Vagina (tissue), 2 donors: ENCODE measurements around the gene COPS9. TPM values are rescaled to one million over a fixed set of nuclear protein-coding genes. Genes with fewer than 3 reads are reported as not detected.

Experiments
- DNase-seq, 2 donors: peaks; one replicate each; pipeline ENCODE4 v3.0.0-alpha.2; 2017; ENCODE audit errors: extremely low spot score in 2 of 2
- H3K27ac ChIP-seq: fragments of 200-600 bp; sonication (generic); one replicate; pipeline ENCODE4 v1.5.1; 2019
- H3K27me3 ChIP-seq: fragments of 200-600 bp; sonication (generic); one replicate; pipeline ENCODE4 v1.5.1; 2019
- H3K36me3 ChIP-seq, 2 donors: fragments of 200-600 bp; sonication (generic); one replicate each; pipeline ENCODE4 v1.5.1; 2017 to 2019
- H3K4me1 ChIP-seq: fragments of 200-600 bp; sonication (generic); one replicate; pipeline ENCODE4 v1.5.1; 2019
- H3K4me3 ChIP-seq, 2 donors: fragments of 200-600 bp; sonication (generic); 1 replicate in 1 of 2; 2 replicates in 1 of 2; pipeline ENCODE4 v1.5.1; 2016 to 2019
- H3K9me3 ChIP-seq: fragments of 200-600 bp; sonication (generic); one replicate; pipeline ENCODE4 v1.5.1; 2019
- POLR2A ChIP-seq, 2 donors: fragments of 450-650 bp; IDR thresholded peaks; one replicate each; pipeline ENCODE4 v1.6.1; 2017; ENCODE audit warnings: antibody characterized with exemption in 2 of 2, mild to moderate bottlenecking in 2 of 2, moderate library complexity in 2 of 2
- POLR2AphosphoS5 ChIP-seq, 2 donors: sonication (generic); formaldehyde crosslinking; IDR thresholded peaks; one replicate each; pipeline ENCODE4 v1.9.0; 2017; ENCODE audit warnings: antibody characterized with exemption in 2 of 2, mild to moderate bottlenecking in 2 of 2, low read depth in 1 of 2; ENCODE audit not compliant: insufficient read depth in 1 of 2
- intact Hi-C: fragments of 100-400 bp; cut with DNase I; formaldehyde crosslinking; loops from one replicate; pipeline ENCODE4 v1.15.1; 2023
- total RNA-seq: library from RNA; depleted of rRNA; stranded (reverse); fragments of >200 nt; gene quantifications from one replicate; pipeline ENCODE4 v1.2.3, GENCODE V29; 2016
- TF ChIP-seq, protein P1 (sequence below), 3 experiments: fragments of 450-650 bp in 2 of 3; fragments of 200-600 bp in 1 of 3; sonication (generic) in 1 of 3; IDR thresholded peaks; one replicate each; pipeline ENCODE4 v1.5.1; 2017 to 2019; ENCODE audit warnings: antibody characterized with exemption in 3 of 3, mild to moderate bottlenecking in 2 of 3, moderate library complexity in 2 of 3

Gene COPS9
- total RNA-seq, 1 donor from 2014 or later, result 170 TPM

DNA sequence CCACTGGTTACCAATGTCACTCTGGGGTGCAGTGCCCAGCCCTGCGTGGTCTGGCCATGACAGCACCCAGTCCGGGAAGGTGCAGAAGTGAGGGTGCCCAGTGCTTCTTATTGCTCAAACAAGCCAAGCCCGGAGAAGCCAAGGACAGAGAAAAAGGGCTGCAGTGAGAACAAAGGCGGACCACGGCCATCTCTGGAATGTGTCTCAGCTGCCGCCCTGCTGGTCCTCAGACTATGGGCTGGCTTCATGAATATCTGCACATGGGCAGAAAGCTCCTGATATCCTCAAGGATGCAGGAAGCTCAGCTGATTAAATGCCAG lies 28.7 kb downstream of the COPS9 start:
- no peaks in the 10 kb centered on the region for H3K27me3 ChIP-seq

DNA sequence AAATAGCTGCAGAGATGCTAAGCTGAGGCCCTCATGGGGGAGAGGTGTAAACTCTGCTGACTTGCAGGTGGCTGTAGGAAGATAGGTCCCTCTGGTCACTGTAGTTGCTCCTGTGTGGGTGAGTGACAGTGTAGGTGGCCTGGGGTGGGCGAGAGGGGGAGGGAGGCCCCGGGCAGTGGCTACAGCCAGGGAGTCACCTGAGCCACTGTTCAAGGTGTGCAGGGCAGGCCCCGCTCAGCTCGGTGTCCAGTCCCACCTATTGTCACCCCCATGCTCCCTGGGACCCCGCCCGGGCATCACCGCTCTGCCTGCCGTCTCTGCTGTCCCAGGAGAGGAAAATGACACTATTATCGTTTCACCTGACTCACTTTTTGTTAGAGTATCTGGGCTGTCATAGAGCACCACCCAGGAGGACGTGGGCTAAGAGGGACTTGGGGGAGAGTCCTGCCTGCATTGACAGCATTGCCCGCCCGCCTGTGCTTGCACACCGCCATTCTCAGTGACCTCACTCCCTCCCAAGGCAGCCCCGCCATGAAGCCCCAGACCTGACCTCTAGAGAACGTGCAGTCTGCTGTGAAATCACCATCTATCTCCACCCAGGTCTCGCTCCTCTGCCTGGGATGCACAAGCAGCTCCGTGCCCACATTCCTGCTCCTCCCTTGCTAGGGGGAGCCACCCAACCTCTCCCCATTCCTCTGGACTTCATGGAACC lies 29.2 kb downstream of the COPS9 start:
- Histone ChIP-seq H3K27ac (no peak overlapping the region), H3K4me3 (no peak overlapping the region), H3K27me3 (no peaks in the 10 kb centered on the region), H3K4me1 (no peaks in the 10 kb centered on the region), H3K36me3 (no peaks in the 10 kb centered on the region), H3K9me3 (no peaks in the 10 kb centered on the region)
- TF ChIP-seq POLR2AphosphoS5 (IDR thresholded peaks at IDR 0.05; ENCODE audit: insufficient read depth in 1 of 2, low read depth in 1 of 2) (no peak), POLR2A (IDR thresholded peaks at IDR 0.05) (no peak)
- TF ChIP-seq, protein P1, sequence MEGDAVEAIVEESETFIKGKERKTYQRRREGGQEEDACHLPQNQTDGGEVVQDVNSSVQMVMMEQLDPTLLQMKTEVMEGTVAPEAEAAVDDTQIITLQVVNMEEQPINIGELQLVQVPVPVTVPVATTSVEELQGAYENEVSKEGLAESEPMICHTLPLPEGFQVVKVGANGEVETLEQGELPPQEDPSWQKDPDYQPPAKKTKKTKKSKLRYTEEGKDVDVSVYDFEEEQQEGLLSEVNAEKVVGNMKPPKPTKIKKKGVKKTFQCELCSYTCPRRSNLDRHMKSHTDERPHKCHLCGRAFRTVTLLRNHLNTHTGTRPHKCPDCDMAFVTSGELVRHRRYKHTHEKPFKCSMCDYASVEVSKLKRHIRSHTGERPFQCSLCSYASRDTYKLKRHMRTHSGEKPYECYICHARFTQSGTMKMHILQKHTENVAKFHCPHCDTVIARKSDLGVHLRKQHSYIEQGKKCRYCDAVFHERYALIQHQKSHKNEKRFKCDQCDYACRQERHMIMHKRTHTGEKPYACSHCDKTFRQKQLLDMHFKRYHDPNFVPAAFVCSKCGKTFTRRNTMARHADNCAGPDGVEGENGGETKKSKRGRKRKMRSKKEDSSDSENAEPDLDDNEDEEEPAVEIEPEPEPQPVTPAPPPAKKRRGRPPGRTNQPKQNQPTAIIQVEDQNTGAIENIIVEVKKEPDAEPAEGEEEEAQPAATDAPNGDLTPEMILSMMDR (IDR thresholded peaks at IDR 0.05), result no peak
- intact Hi-C loops, result no loop called here
- DNase-seq, result no peak

More for the DNA sequence above, 28.7 kb downstream of the COPS9 start:
- TF ChIP-seq POLR2AphosphoS5 (IDR thresholded peaks at IDR 0.05; ENCODE audit: insufficient read depth in 1 of 2, low read depth in 1 of 2) (no peak), POLR2A (IDR thresholded peaks at IDR 0.05) (no peak)
- TF ChIP-seq, protein P1 (IDR thresholded peaks at IDR 0.05), result no peak
- H3K9me3 ChIP-seq, result no peaks in the 10 kb centered on the region
- no peak for DNase-seq
- no peak overlapping the region for H3K4me3 ChIP-seq
- no peaks in the 10 kb centered on the region for H3K4me1 ChIP-seq
- no peaks in the 10 kb centered on the region for H3K36me3 ChIP-seq
- H3K27ac ChIP-seq, result no peak overlapping the region
- intact Hi-C loops, result no loop called here

DNA sequence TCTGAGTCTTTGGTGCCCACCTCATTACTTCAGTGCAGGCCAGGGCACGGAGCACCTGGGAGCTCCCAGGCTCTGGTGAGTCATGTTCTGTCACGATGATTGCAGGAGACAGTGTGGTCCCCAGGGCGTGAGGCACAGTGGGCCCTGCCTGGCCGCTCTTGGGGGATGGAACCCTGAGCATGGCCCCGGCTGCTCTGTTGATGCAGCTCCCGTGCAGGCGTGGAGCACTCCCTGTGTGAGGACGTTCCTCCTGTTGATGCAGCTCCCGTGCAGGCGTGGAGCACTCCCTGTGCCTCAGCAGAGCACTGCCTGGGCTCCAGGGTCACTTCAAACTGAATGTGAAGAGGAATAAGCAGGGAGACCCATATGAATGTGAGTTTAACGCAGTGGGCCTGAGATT lies 30.1 kb downstream of the COPS9 start:
- Histone ChIP-seq H3K9me3 (no peaks in the 10 kb centered on the region), H3K4me3 (no peak overlapping the region), H3K4me1 (no peaks in the 10 kb centered on the region), H3K27me3 (no peaks in the 10 kb centered on the region), H3K27ac (no peak overlapping the region), H3K36me3 (no peaks in the 10 kb centered on the region)
- DNase-seq, result no peak
- TF ChIP-seq, protein P1 (IDR thresholded peaks at IDR 0.05), result no peak
- TF ChIP-seq POLR2AphosphoS5 (IDR thresholded peaks at IDR 0.05; ENCODE audit: insufficient read depth in 1 of 2, low read depth in 1 of 2) (no peak), POLR2A (IDR thresholded peaks at IDR 0.05) (no peak)
- intact Hi-C loops, result no loop called here

GRCh38 chr2:240103136-240103535 lies 33.0 kb downstream of the COPS9 start:
- intact Hi-C loops, result no loop called here
- Histone ChIP-seq H3K27ac (no peak overlapping the region), H3K4me1 (no peaks in the 10 kb centered on the region), H3K36me3 (no peaks in the 10 kb centered on the region), H3K4me3 (no peak overlapping the region), H3K27me3 (no peaks in the 10 kb centered on the region), H3K9me3 (no peaks in the 10 kb centered on the region)
- TF ChIP-seq, protein P1 (IDR thresholded peaks at IDR 0.05), result no peak
- no peak for TF ChIP-seq POLR2AphosphoS5 (IDR thresholded peaks at IDR 0.05; ENCODE audit: insufficient read depth in 1 of 2, low read depth in 1 of 2)
- no peak for DNase-seq

- Histone ChIP-seq H3K27ac (no peak overlapping the region), H3K9me3 (no peaks in the 10 kb centered on the region), H3K36me3 (no peaks in the 10 kb centered on the region), H3K4me3 (no peak overlapping the region), H3K27me3 (peaks cover 4% of the 10 kb centered on the region), H3K4me1 (no peaks in the 10 kb centered on the region)
- DNase-seq, result no peak
- TF ChIP-seq POLR2A (IDR thresholded peaks at IDR 0.05) (no peak), POLR2AphosphoS5 (IDR thresholded peaks at IDR 0.05; ENCODE audit: insufficient read depth in 1 of 2, low read depth in 1 of 2) (no peak)
- TF ChIP-seq, protein P1 (IDR thresholded peaks at IDR 0.05), result no peak
- intact Hi-C loops, result no loop called here
These were observed 37.8 kb downstream of the COPS9 start for GRCh38 chr2:240098349-240098748.
